AG04449 (cell line): ENCODE data around the gene TRABD2B.

ENCODE experiments used
- CTCF ChIA-PET: fragments of 350-600 bp; formaldehyde crosslinking; extraction: SDS; loops from one replicate; lab custom pipeline; 2021; ENCODE audit warnings: antibody characterized with exemption; lab: Yijun Ruan, JAX
- POLR2A ChIA-PET: fragments of 400-600, 350-600 bp; formaldehyde crosslinking; extraction: SDS; loops from one replicate; lab custom pipeline; 2020; ENCODE audit warnings: antibody characterized with exemption, inconsistent platforms; lab: Yijun Ruan, JAX
- DNase-seq: peaks from one replicate; pipeline ENCODE4 v3.0.0-alpha.2; 2010; ENCODE audit warnings: low read depth, low spot score
- H3K4me3 ChIP-seq: 2 replicates; pipeline ENCODE4 v1.5.1; 2011; ENCODE audit warnings: low read depth, mild to moderate bottlenecking, control low read depth, low read length
- CTCF ChIP-seq: IDR thresholded peaks from one replicate; pipeline ENCODE4 v1.5.1; 2011; ENCODE audit warnings: mild to moderate bottlenecking, moderate library complexity, low read length, control low read depth, inconsistent platforms; ENCODE audit not compliant: insufficient read depth; ENCODE audit errors: missing control alignments

TRABD2B gene

DNA sequence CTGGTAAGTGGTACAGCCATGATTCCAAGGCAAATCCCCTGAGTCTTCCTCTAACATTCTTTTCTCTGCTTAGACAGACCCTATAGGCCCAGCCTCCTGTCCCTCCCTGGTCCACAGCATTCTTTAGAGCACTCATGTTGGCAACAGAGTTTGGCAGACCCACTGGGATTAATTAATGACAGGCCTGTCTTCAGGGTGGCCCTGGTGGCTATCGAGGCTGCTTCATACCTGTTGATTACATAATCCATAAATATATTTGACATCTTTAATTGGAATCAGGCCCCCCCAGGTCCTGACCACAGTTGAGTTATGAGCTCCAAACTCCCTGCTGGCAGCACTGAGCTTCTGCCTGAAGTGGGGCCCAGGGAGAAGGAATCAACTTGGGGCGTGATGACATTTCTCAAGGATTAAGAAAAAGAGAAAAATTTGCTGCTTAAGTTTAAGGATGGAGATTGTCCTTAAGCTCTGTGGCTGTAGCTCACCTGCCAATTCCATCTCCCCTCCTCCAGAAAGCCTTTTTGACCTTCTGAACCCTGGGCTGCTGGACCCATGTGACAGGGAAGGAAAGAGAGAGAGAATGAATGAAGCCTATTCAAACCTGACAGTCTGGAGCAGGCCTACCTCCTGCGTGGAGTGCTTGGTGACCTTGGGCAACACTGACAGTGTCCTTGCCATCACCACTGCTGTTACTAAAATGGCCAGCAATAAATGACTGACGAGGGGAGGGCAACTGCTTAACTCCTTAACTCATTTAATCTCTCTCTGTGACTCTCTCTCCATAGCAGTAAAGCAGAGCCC, 156.6 kb downstream of the TRABD2B start:
- no peak for TF ChIP-seq CTCF
- CTCF ChIA-PET, result no interaction called here
- no peak for DNase-seq
- POLR2A ChIA-PET, result no interaction called here
- H3K4me3 ChIP-seq, result no peak overlapping the region

DNA sequence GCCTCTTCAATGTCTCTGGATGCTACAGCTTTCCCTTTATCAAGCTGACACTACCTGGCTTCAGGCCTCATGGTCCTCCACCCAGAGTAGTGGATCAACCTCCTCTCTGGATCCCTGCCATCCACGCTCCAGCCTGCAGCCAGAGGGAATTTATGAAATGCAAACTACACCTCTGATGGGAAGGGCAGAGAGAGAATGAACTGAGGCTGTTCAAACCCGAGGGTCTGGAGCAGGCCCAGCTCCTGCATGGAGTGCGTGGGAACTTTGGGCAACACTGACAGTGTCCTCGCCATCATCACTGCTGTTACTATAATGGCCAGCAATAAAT, 157.8 kb downstream of the TRABD2B start:
- H3K4me3 ChIP-seq, result no peak overlapping the region
- POLR2A ChIA-PET, result no interaction called here
- CTCF ChIA-PET, result no interaction called here
- no peak for DNase-seq
- TF ChIP-seq CTCF, result no peak

DNA sequence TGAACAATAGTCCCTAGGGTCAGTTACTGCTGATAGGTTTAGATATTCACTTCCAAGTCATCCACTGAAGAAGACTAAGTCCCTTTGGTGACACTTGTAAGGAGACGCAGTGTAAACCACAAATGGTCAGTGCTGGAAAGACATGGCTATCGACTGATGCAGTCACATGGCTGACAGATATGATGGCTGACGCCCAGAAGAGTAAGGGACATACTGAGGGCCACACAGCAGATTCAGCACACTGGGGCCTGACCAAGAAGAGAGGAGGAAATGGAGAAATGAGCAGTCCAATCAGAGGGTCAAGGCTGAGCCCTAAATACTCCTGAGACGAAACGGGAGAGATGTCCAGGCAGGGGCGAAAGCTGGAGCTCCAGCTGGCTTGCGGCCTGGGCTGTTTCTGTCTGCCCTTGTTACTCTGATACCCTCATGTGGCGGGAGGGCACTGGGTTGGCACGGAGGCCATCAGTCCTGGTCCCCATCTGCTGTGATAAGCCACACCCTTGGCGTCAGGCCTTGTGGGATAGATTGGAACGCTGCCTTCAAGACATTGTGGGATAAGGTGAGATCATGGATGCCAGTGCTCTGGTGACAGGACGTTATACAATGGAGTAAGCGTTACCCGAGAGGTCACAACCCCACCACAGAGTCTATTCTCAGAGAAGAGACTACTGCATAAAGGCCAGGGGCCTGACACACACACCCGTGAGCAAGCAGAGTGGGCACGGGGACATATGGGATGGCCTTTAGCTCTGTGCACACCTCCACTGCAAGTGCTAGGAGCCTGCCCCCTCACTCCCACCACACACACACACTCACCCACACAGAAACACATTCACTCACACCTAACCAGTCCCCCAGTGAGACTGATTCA, 158.4 kb downstream of the TRABD2B start:
- TF ChIP-seq CTCF, result no peak
- ChIA-PET CTCF (no interaction called here), POLR2A (no interaction called here)
- H3K4me3 ChIP-seq, result no peak overlapping the region
- DNase-seq, result no peak

GRCh38 chr1:47837866-47838561, 159.2 kb downstream of the TRABD2B start:
- CTCF ChIA-PET, result no interaction called here
- no peak for TF ChIP-seq CTCF
- POLR2A ChIA-PET, result no interaction called here
- no peak for DNase-seq
- H3K4me3 ChIP-seq, result no peak overlapping the region

- no peak for TF ChIP-seq CTCF
- no peak overlapping the region for H3K4me3 ChIP-seq
- POLR2A ChIA-PET, result no interaction called here
- CTCF ChIA-PET, result no interaction called here
- no peak for DNase-seq
Measured at GRCh38 chr1:47837056-47837830, 159.9 kb downstream of the TRABD2B start.
